Measurements from ENCODE around the gene CTNNA1.
A peak's percentile ranks its signal among the peaks of the same experiment; 100 is the strongest.
"Not testable (repeated sequence)": the region's sequence is repeated elsewhere in the genome, so short reads cannot be mapped to it uniquely, and the experiment has no call there.

Gene CTNNA1

GRCh38 chr5:138912093-138912492 is 158.9 kb downstream of the CTNNA1 start:
- Mint-ChIP-seq H3K4me3 (no peak overlapping the region), H3K36me3 (ENCODE audit: low read depth) (peaks cover 67% of the 10 kb centered on the region), H3K9me3 (no peaks in the 10 kb centered on the region), H3K27ac (peak overlapping the region in 2 of 3 experiments; percentile 27 to 58), H3K4me1 (no peaks in the 10 kb centered on the region), H3K27me3 (ENCODE audit: low read depth) (no peaks in the 10 kb centered on the region)
- no peak for TF ChIP-seq CTCF (IDR thresholded peaks at IDR 0.05; ENCODE audit: unreplicated experiment in 3 of 3)

- H3K27ac Mint-ChIP-seq: no peak overlapping the region
- TF ChIP-seq CTCF (IDR thresholded peaks at IDR 0.05; ENCODE audit: unreplicated experiment in 3 of 3): no peak
- peaks cover 63% of the 10 kb centered on the region for H3K36me3 Mint-ChIP-seq (ENCODE audit: low read depth)
- no peaks in the 10 kb centered on the region for H3K9me3 Mint-ChIP-seq
- no peaks in the 10 kb centered on the region for H3K27me3 Mint-ChIP-seq (ENCODE audit: low read depth)
- no peaks in the 10 kb centered on the region for H3K4me1 Mint-ChIP-seq
- no peak overlapping the region for H3K4me3 Mint-ChIP-seq
Observed at GRCh38 chr5:138913773-138914172, 160.5 kb downstream of the CTNNA1 start.

- Mint-ChIP-seq H3K27me3 (ENCODE audit: low read depth) (no peaks in the 10 kb centered on the region), H3K27ac (no peak overlapping the region), H3K4me1 (peaks cover 3% of the 10 kb centered on the region), H3K9me3 (no peaks in the 10 kb centered on the region), H3K36me3 (ENCODE audit: low read depth) (peaks cover 63% of the 10 kb centered on the region), H3K4me3 (no peak overlapping the region)
- TF ChIP-seq CTCF (IDR thresholded peaks at IDR 0.05; ENCODE audit: unreplicated experiment in 3 of 3): no peak
Observed at GRCh38 chr5:138914338-138914737, 161.1 kb downstream of the CTNNA1 start.

GRCh38 chr5:138918686-138919085 is 165.5 kb downstream of the CTNNA1 start:
- no peak for TF ChIP-seq CTCF (IDR thresholded peaks at IDR 0.05; ENCODE audit: unreplicated experiment in 3 of 3)
- no peaks in the 10 kb centered on the region for H3K9me3 Mint-ChIP-seq

GRCh38 chr5:138920181-138920580 is 167.0 kb downstream of the CTNNA1 start:
- Mint-ChIP-seq H3K36me3 (ENCODE audit: low read depth) (peaks cover 56% of the 10 kb centered on the region), H3K4me1 (peaks cover 5% of the 10 kb centered on the region), H3K4me3 (no peak overlapping the region), H3K27me3 (ENCODE audit: low read depth) (no peaks in the 10 kb centered on the region), H3K27ac (no peak overlapping the region), H3K9me3 (no peaks in the 10 kb centered on the region)
- no peak for TF ChIP-seq CTCF (IDR thresholded peaks at IDR 0.05; ENCODE audit: unreplicated experiment in 3 of 3)

More at GRCh38 chr5:138918686-138919085, 165.5 kb downstream of the CTNNA1 start:
- Mint-ChIP-seq H3K4me1 (peaks cover 5% of the 10 kb centered on the region), H3K27ac (no peak overlapping the region), H3K36me3 (ENCODE audit: low read depth) (peaks cover 56% of the 10 kb centered on the region), H3K27me3 (ENCODE audit: low read depth) (no peaks in the 10 kb centered on the region), H3K4me3 (no peak overlapping the region)

- H3K27me3 Mint-ChIP-seq (ENCODE audit: low read depth); H3K9me3 Mint-ChIP-seq; H3K27ac Mint-ChIP-seq; H3K4me3 Mint-ChIP-seq; H3K4me1 Mint-ChIP-seq: not testable (repeated sequence)
- H3K36me3 Mint-ChIP-seq (ENCODE audit: low read depth): peaks cover 56% of the 10 kb centered on the region
Observed at GRCh38 chr5:138921362-138921761, 168.1 kb downstream of the CTNNA1 start.
